B cell (primary cell): Measurements from ENCODE around the gene STAT4.

Source experiments
- EZH2 ChIP-seq: IDR thresholded peaks from 2 replicates; pipeline ENCODE4 v1.6.1; 2012; ENCODE audit warnings: borderline replicate concordance, low read depth, mild to moderate bottlenecking, moderate library complexity, low read length; ENCODE audit not compliant: insufficient read depth, poor library complexity, severe bottlenecking
- TF ChIP-seq, protein P1 (sequence below): fragments of 200-600 bp; IDR thresholded peaks from one replicate; pipeline ENCODE4 v1.8.0; 2022; ENCODE audit warnings: antibody characterized with exemption, mild to moderate bottlenecking

- TF ChIP-seq, protein P1, sequence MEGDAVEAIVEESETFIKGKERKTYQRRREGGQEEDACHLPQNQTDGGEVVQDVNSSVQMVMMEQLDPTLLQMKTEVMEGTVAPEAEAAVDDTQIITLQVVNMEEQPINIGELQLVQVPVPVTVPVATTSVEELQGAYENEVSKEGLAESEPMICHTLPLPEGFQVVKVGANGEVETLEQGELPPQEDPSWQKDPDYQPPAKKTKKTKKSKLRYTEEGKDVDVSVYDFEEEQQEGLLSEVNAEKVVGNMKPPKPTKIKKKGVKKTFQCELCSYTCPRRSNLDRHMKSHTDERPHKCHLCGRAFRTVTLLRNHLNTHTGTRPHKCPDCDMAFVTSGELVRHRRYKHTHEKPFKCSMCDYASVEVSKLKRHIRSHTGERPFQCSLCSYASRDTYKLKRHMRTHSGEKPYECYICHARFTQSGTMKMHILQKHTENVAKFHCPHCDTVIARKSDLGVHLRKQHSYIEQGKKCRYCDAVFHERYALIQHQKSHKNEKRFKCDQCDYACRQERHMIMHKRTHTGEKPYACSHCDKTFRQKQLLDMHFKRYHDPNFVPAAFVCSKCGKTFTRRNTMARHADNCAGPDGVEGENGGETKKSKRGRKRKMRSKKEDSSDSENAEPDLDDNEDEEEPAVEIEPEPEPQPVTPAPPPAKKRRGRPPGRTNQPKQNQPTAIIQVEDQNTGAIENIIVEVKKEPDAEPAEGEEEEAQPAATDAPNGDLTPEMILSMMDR = no peak
- TF ChIP-seq EZH2 = no peak
These were observed 64.1 kb downstream of the STAT4 start for GRCh38 chr2:191086706-191087105.
